WI38 (cell line): Measurements from ENCODE around the gene QRFP.

Experiments
- H3K4me3 ChIP-seq: 2 replicates; pipeline ENCODE4 v1.5.1; 2011; ENCODE audit warnings: low read depth, mild to moderate bottlenecking, control low read depth, low read length
- TF ChIP-seq, protein P1 (sequence below): IDR thresholded peaks from 2 replicates; pipeline ENCODE4 v1.5.1; 2012; ENCODE audit warnings: low read depth, mild to moderate bottlenecking, control low read depth, low read length

The QRFP gene

DNA sequence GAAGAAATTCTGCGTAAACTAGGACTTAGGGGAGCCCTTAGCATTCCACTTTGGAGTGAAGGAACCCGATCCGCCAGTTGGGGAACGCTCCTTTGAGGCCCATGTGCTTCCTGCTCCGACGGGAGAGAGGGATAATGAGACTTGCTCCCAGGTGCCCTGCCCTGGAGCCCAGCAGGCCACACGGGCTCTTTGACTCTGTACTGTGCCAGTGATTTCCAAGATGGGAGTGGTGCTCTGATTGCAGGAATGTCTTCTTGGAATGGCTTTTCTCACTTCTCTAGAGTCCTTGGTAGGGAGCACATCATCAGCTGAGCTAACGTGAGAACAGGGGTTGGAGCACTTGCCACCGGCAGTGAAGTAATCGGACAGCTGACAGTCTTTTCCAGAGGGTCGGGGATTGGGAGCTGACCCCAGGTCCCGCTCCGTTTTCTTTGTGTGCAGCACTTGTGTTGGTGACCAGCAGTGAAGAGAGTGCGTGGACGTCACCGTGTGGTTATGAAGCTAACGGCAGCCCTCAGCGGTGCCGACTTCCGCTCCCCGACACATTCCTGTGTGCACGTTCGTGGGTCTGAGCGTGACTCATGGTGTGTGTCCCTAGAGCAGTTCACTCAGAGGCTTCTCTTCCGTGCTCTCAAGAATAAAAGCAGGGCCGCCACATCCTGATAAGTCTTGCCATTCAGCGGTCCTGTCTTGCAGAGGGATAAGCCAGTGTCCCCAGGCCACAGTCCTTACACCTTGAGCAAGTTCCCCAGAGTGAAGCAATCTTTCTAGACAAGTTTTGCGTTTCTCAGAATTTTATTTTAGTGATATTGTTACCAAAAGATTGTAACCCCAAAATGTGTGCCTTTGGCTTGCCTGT lies 35.9 kb downstream of the QRFP start:
- H3K4me3 ChIP-seq = peak overlapping the region; percentile 2; the same call in 1 of the 2 replicates
- TF ChIP-seq, protein P1, sequence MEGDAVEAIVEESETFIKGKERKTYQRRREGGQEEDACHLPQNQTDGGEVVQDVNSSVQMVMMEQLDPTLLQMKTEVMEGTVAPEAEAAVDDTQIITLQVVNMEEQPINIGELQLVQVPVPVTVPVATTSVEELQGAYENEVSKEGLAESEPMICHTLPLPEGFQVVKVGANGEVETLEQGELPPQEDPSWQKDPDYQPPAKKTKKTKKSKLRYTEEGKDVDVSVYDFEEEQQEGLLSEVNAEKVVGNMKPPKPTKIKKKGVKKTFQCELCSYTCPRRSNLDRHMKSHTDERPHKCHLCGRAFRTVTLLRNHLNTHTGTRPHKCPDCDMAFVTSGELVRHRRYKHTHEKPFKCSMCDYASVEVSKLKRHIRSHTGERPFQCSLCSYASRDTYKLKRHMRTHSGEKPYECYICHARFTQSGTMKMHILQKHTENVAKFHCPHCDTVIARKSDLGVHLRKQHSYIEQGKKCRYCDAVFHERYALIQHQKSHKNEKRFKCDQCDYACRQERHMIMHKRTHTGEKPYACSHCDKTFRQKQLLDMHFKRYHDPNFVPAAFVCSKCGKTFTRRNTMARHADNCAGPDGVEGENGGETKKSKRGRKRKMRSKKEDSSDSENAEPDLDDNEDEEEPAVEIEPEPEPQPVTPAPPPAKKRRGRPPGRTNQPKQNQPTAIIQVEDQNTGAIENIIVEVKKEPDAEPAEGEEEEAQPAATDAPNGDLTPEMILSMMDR = peak; percentile 35

GRCh38 chr9:130858739-130859705 lies 37.6 kb downstream of the QRFP start:
- no peak overlapping the region for H3K4me3 ChIP-seq
- TF ChIP-seq, protein P1 = no peak

DNA sequence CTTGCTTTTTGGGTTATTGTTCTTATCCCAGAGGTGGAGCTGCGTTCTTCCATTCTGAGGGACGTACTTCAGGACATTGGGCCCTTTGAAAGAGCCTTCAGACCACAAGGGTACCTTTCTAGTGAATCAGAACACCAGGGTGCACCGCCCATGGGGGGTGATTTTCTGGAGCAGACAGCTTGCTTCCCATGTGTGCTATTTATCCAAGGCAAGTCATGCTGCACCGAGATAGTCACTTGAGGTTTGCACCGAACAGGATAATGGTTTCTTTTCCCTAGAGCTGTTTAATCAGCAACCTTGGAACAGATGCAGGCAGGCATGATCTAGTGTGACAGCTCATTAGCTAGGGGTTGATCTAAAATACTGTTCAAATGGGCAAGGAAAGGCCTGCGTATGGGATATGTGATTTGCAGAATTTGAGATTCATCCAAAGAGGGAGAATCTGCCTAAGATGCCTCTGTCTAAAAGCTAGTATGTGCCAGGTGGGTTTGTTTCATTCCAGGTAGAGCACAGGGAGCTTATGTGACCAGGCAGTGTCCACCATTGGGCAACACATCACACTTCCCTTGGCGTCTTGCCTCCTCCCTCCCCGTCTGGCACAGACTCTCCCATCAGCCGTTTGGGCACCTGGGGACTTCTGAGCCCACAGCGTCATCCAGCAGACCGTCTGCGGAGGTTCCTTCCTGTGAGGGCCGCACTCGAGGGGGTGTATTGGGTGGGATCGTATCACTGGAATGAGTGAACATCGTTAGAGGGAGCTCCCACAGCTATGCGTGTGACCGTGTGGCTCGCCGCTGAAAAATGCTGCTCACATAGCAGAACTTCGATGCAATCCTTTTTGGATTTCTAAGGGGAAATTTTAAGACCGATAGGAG lies 38.5 kb downstream of the QRFP start:
- no peak overlapping the region for H3K4me3 ChIP-seq

DNA sequence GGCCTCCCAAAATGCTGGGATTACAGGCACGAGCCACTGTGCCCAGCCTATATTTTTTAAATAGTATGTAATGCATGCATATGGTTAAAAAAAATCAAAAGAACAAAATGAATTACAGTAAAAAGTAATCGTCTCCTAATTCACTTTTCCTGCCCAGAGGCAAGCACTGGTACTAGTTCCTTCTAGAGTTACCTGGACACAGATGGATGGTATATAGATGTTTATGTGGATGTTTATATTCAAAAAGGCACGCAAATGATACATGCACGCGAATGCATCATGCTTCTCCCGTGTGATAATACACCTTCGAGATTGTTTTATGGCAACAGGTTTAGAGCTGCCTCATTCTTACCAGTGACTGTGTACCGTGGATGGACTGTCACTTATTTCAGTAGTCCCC lies 40.1 kb downstream of the QRFP start:
- H3K4me3 ChIP-seq = no peak overlapping the region
- TF ChIP-seq, protein P1 = no peak

More for the DNA sequence above, 38.5 kb downstream of the QRFP start:
- TF ChIP-seq, protein P1 = no peak

DNA sequence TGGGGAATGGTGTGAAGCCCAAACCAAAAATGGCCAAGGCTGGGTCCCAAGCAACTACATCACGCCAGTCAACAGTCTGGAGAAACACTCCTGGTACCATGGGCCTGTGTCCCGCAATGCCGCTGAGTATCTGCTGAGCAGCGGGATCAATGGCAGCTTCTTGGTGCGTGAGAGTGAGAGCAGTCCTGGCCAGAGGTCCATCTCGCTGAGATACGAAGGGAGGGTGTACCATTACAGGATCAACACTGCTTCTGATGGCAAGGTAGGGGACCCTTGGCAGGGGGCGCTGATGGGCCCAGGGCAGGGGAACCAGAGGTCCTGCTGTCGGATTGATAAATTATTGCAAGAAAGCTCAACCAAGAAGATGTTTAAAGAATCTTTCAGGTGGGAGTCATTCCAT lies 41.8 kb downstream of the QRFP start:
- TF ChIP-seq, protein P1 = no peak
- H3K4me3 ChIP-seq = no peak overlapping the region

DNA sequence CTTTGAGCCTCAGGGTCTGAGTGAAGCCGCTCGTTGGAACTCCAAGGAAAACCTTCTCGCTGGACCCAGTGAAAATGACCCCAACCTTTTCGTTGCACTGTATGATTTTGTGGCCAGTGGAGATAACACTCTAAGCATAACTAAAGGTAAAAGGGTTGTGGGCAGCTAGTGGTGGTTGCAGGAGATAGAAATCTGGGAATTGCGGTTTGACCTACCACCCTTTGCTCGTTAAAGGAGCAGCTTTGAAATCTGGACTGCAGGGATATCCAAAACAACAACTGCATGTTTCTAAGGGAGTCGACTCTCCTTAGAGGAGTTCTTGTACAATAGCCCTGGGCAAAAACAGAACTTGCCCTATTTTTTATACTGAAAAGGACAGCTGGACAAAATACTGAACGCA lies 42.5 kb downstream of the QRFP start:
- H3K4me3 ChIP-seq = no peak overlapping the region
- TF ChIP-seq, protein P1 = no peak
